GM04503 (cell line): ENCODE results near the gene STEAP1B.

ENCODE experiments used
- DNase-seq: peaks from one replicate; pipeline ENCODE4 v3.0.0-alpha.2; 2012; ENCODE audit warnings: low read depth

The STEAP1B gene

GRCh38 chr7:22400150-22400814 lies 99.7 kb downstream of the STEAP1B start:
- no peak for DNase-seq

DNA sequence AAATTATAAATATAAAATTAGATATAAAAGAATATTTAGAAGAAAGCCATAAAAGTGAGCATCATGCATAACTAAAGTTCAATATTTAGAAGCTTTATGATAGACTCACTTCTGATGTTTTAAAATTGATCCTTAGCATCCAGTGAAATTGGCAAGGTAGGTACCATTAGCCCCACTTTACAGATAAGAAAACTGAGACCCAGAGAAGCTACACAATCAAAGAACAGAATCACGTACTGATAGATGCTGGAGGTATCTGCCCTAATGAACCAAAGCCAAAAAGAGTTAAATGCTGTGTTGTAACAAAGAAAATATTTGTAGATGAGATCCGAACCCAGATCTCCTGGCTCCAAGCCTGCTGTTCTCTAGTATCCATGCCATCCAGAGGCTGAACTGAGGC lies 100.4 kb downstream of the STEAP1B start:
- no peak for DNase-seq

GRCh38 chr7:22399091-22399490 lies 100.9 kb downstream of the STEAP1B start:
- no peak for DNase-seq

DNA sequence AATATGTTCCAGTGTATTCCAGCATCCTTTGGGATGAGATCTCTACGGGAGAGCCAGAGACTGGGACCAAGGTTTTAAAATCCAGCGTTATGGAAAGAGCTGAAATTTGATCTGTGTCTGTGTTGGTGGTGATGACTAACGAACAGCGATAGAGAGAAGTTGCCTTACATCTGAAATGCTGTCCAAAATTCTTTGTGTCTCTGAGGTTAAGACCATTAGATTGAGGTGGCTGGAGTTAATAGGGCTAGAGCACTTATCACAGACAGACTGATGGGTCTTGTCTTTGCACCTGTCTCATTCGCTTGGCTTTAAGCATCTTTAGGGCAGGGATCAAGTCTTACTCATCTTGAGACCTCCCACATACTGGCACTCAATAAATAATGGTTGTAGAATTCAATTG lies 102.0 kb downstream of the STEAP1B start:
- DNase-seq, result no peak

- DNase-seq, result no peak
These were observed 104.8 kb downstream of the STEAP1B start for GRCh38 chr7:22395222-22395621.

GRCh38 chr7:22394739-22395138 lies 105.2 kb downstream of the STEAP1B start:
- no peak for DNase-seq

- peak; percentile 22 for DNase-seq
These were observed 105.9 kb downstream of the STEAP1B start for GRCh38 chr7:22393913-22394729.

DNA sequence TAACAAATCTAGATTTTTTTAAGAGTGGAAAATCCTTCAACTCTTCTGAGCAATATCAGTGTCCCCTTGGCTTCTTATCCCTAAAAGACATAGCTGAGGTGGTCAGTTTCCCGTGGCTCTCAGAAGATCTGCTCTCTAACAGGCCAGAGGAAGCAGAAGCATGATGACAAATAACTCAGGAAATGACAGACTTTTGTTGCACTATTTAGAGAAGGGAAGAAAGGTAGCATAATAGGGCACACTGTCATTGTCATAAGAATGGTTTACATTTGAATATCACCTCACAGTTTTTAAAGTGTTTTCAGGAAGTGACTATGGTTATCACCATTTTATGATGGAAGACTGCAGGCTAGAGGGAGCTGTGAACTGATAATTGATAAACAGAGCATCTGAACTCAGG lies 109.5 kb downstream of the STEAP1B start:
- DNase-seq, result no peak

DNA sequence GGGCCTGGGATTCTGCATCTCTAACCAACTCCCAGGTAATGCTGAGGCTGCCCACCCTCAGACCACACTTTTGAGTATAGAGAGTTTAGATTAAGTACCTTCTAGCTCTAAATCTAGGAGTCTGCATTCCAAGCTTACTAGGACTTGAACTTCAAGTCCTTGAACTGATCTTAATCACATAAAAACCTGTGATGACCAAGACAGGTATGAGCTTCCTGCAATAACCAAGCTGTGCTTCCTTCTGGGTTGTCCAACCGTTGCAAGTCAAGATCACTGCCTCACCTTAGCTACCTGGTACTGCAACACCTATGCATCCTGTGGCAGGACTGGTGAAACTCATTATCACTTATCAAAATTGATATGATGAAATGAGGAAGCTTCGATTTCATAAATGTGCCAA lies 110.1 kb downstream of the STEAP1B start:
- no peak for DNase-seq

GRCh38 chr7:22387583-22387982 lies 112.4 kb downstream of the STEAP1B start:
- DNase-seq, result peak; percentile 33

GRCh38 chr7:22386865-22387264 lies 113.1 kb downstream of the STEAP1B start:
- no peak for DNase-seq

GRCh38 chr7:22386206-22386858 lies 113.7 kb downstream of the STEAP1B start:
- no peak for DNase-seq

DNA sequence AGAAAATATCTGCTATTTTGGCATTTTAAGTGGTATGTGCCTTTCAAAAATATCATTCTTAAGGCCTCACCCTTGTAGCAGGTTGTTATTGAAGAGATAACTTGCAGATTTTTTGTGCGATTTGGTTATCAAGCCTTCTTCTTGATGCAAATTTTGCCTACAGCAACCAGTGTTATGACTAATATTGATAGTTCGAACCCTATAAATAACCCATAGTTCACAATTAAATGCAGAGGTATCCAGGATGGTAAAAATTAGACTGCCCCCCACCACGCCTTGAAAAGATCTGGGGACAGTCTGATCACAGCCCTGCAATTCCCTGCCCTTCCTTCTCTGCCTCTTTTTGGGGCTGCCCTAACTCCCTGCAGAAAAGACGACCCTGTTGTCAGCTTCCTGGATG lies 114.7 kb downstream of the STEAP1B start:
- DNase-seq, result no peak

GRCh38 chr7:22380333-22380732 lies 119.7 kb downstream of the STEAP1B start:
- DNase-seq, result no peak

- no peak for DNase-seq
These were observed 121.6 kb downstream of the STEAP1B start for GRCh38 chr7:22378199-22378980.

GRCh38 chr7:22377703-22378102 lies 122.3 kb downstream of the STEAP1B start:
- no peak for DNase-seq

- no peak for DNase-seq
These were observed 124.5 kb downstream of the STEAP1B start for GRCh38 chr7:22375359-22376048.

DNA sequence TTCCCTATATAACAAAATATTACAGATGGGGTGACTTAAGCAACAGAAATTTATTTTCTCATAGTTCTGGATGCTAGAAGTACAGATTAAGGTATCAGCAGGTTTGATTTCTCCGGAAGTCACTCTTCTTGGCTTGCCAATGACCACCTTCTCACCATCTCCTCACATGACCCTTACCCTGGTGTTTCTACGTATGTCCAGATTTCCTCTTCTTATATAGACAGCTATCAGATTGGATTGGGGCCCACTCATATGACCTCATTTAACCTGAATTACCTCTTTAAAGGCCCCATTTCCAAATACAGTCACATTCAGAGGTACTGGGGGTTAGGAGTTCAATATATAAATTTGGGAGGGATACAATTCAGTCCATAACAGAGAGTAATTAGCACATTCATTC lies 126.1 kb downstream of the STEAP1B start:
- no peak for DNase-seq

DNA sequence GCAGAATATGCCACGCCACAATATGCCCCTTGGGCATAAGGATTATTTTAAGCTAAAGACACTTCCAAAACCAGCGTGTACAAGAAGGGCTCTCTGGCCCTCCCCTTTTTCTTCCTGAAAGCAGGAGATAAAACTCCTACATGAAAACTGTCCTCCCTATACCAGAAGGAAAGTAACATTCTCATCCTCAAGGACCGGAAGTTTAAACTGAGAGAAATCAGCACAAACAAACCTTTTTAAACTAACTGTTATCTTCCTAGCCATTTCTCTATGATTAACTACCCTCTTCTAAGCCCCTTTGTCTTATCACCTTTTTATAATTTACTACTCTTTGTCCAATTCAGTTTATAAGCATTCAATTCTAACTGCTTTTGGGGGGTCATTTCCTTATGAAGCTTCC lies 126.6 kb downstream of the STEAP1B start:
- DNase-seq, result no peak

DNA sequence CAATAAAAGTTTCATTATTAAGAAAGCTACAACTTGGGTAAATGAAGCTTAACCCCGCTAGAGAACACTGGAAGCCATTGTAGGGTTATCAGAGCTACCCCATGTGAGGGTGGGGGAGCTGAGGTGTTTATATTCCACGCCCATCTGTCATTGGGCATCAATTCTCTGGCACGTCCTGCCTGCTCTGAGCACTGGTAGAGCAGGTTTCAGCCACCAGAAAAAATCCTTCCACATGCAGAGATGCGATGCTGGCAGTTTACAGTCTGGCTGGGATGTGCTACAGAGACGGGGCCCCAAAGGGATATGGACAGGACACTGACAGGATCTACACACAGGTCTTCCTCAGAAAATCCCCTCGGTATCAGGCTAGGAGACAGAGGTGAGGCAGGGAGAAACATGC lies 127.1 kb downstream of the STEAP1B start:
- DNase-seq, result no peak

DNA sequence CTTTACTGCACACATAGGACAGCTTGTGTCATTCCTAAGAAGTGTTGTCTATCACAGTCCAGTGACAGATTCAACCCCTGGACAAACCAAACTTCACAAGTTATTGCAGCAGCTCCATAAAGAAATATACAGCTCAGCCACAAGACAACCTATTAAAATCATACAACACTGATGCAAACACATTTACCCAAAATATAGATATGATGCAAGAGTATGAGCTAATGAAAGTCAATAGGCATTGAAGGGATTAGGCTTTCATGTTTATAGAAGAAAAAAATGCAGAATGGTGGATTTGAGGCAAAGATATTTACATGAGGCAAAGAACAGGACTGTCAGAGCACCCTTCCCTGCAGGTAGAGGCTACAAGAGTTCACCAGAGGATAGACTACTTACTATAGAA lies 128.1 kb downstream of the STEAP1B start:
- DNase-seq, result no peak
